IMR-90 (cell line): ENCODE results near the gene CGB5. TPM values are rescaled to one million over a fixed set of nuclear protein-coding genes. Genes with fewer than 3 reads are reported as not detected.

Source experiments
- ATAC-seq: fragments of 200-7000 bp; cut with Tn5 transposase; 2 replicates; pipeline ENCODE4 v1.9.1; 2020; ENCODE audit warnings: low read depth, mild to moderate bottlenecking, moderate library complexity
- BruUV-seq: library from RNA; stranded (reverse); fragments of 400-500 nt; replicated peaks from 2 replicates; lab custom pipeline; 2021; lab: Mats Ljungman, UMichigan
- CTCF ChIA-PET: fragments of 300-600 bp; formaldehyde crosslinking; extraction: SDS; loops from one replicate; lab custom pipeline; 2021; ENCODE audit warnings: antibody characterized with exemption; lab: Yijun Ruan, JAX
- POLR2A ChIA-PET: fragments of 300-600 bp; sonication (Branson Sonifier 250); formaldehyde crosslinking; loops from one replicate; lab custom pipeline; 2022; ENCODE audit warnings: antibody characterized with exemption; ENCODE audit not compliant: unreplicated experiment; lab: Charles Lee
- DNase-seq: peaks from one replicate; pipeline ENCODE4 v3.0.0; 2013
- H2AFZ ChIP-seq: replicated peaks from 2 replicates; pipeline ENCODE3; 2013; ENCODE audit warnings: low read length, mild to moderate bottlenecking; ENCODE audit not compliant: poor library complexity
- H2AK5ac ChIP-seq: 2 replicates; pipeline ENCODE4 v1.6.1; 2013; ENCODE audit warnings: low read depth, low read length, inconsistent platforms
- H2AK9ac ChIP-seq: replicated peaks from 2 replicates; pipeline ENCODE3; 2013; ENCODE audit warnings: mild to moderate bottlenecking, low read depth, low read length, moderate library complexity; ENCODE audit not compliant: poor library complexity
- H2BK120ac ChIP-seq: 2 replicates; pipeline ENCODE4 v1.6.1; 2013; ENCODE audit warnings: low read depth, low read length, inconsistent platforms
- H2BK15ac ChIP-seq: 3 replicates; pipeline ENCODE4 v1.6.1; 2013; ENCODE audit warnings: low read depth, low read length, inconsistent platforms
- H2BK20ac ChIP-seq: 2 replicates; pipeline ENCODE4 v1.6.1; 2013; ENCODE audit warnings: low read depth, mild to moderate bottlenecking, inconsistent platforms, low read length, moderate library complexity
- H2BK5ac ChIP-seq: 2 replicates; pipeline ENCODE4 v1.6.1; 2013; ENCODE audit warnings: mild to moderate bottlenecking, low read depth, low read length, inconsistent platforms; ENCODE audit not compliant: poor library complexity, severe bottlenecking
- H3K14ac ChIP-seq: replicated peaks from 2 replicates; pipeline ENCODE4 v1.6.1; 2013; ENCODE audit warnings: low read depth, low read length, inconsistent platforms
- H3K18ac ChIP-seq: 2 replicates; pipeline ENCODE4 v1.6.1; 2013; ENCODE audit warnings: low read depth, low read length, control low read depth
- H3K23ac ChIP-seq: 2 replicates; pipeline ENCODE4 v1.6.1; 2013; ENCODE audit warnings: low read depth, low read length, inconsistent platforms
- H3K27ac ChIP-seq: 2 replicates; pipeline ENCODE4 v1.5.1; 2013; ENCODE audit warnings: mild to moderate bottlenecking, control low read depth, low read length; ENCODE audit not compliant: insufficient read depth
- H3K27me3 ChIP-seq: 2 replicates; pipeline ENCODE4 v1.6.1; 2013; ENCODE audit warnings: low read length; ENCODE audit not compliant: control insufficient read depth, insufficient read depth
- H3K36me3 ChIP-seq: 2 replicates; pipeline ENCODE4 v1.6.1; 2013; ENCODE audit warnings: low read length, mixed read lengths; ENCODE audit not compliant: control insufficient read depth, insufficient read depth
- H3K4ac ChIP-seq: 2 replicates; pipeline ENCODE4 v1.6.1; 2013; ENCODE audit warnings: low read depth, low read length, inconsistent platforms
- H3K4me1 ChIP-seq: 2 replicates; pipeline ENCODE4 v1.6.1; 2013; ENCODE audit warnings: low read length, mixed read lengths; ENCODE audit not compliant: control insufficient read depth, insufficient read depth
- H3K4me2 ChIP-seq: 2 replicates; pipeline ENCODE4 v1.6.1; 2013; ENCODE audit warnings: low read depth, mild to moderate bottlenecking, control low read depth, low read length, moderate library complexity
- H3K4me3 ChIP-seq: 2 replicates; pipeline ENCODE4 v1.5.1; 2013; ENCODE audit warnings: low read depth, mild to moderate bottlenecking, control low read depth, low read length, moderate library complexity; ENCODE audit not compliant: insufficient read depth
- H3K56ac ChIP-seq: 2 replicates; pipeline ENCODE4 v1.6.1; 2013; ENCODE audit warnings: low read length, inconsistent platforms; ENCODE audit not compliant: insufficient read depth; ENCODE audit errors: extremely low read depth
- H3K79me1 ChIP-seq, 2 experiments: 2 replicates each; pipeline ENCODE4 v1.6.1; 2013; ENCODE audit warnings: low read length in 2 of 2, inconsistent platforms in 1 of 2, low read depth in 1 of 2
- H3K9ac ChIP-seq: 2 replicates; pipeline ENCODE4 v1.6.1; 2013; ENCODE audit warnings: low read depth, low read length, control low read depth
- H3K9me1 ChIP-seq: 2 replicates; pipeline ENCODE4 v1.6.1; 2013; ENCODE audit warnings: low read length, inconsistent platforms; ENCODE audit not compliant: insufficient read depth
- H3K9me3 ChIP-seq: 2 replicates; pipeline ENCODE4 v1.6.1; 2013; ENCODE audit warnings: low read length; ENCODE audit not compliant: control insufficient read depth, insufficient read depth
- H4K20me1 ChIP-seq: 2 replicates; pipeline ENCODE4 v1.6.1; 2013; ENCODE audit warnings: low read length, inconsistent platforms; ENCODE audit not compliant: insufficient read depth
- H4K5ac ChIP-seq: 2 replicates; pipeline ENCODE4 v1.6.1; 2013; ENCODE audit warnings: mild to moderate bottlenecking, low read depth, low read length, control low read depth
- H4K8ac ChIP-seq, 2 experiments: 2 replicates each; pipeline ENCODE4 v1.6.1; 2013; ENCODE audit warnings: low read depth in 2 of 2, low read length in 2 of 2, control low read depth in 1 of 2, inconsistent platforms in 1 of 2
- H4K91ac ChIP-seq: 2 replicates; pipeline ENCODE4 v1.6.1; 2013; ENCODE audit warnings: low read depth, low read length, inconsistent platforms; ENCODE audit not compliant: insufficient read depth
- BHLHE40 ChIP-seq: fragments of 150-350 bp; IDR thresholded peaks from 2 replicates; pipeline ENCODE4 v1.6.1; 2016; ENCODE audit warnings: mild to moderate bottlenecking, low read depth, low read length
- FOS ChIP-seq: fragments of 150-350 bp; IDR thresholded peaks from 2 replicates; pipeline ENCODE4 v1.6.1; 2016; ENCODE audit warnings: low read depth, low read length
- MAFK ChIP-seq: IDR thresholded peaks from 2 replicates; pipeline ENCODE4 v1.6.1; 2012; ENCODE audit warnings: low read depth, low read length, improper control_type of control experiment
- RAD21 ChIP-seq: IDR thresholded peaks from 2 replicates; pipeline ENCODE4 v1.6.1; 2012; ENCODE audit warnings: low read length, improper control_type of control experiment
- WGBS, 2 experiments: methylation state at CpG; one replicate each; pipeline versions ENCODE4 v1.1.5 to v1.1.7; 2013; ENCODE audit warnings: missing lambda C conversion rate in 2 of 2; ENCODE audit not compliant: insufficient read length in 1 of 2; ENCODE audit errors: extremely low coverage in 2 of 2; 5-methylcytosine and 5-hydroxymethylcytosine counted together
- dilution Hi-C: fragments of 300-500 bp; cut with HindIII; formaldehyde crosslinking; loops from one replicate; pipeline ENCODE4 v1.14.3; 2018; ENCODE audit warnings: low sequenced_read_pairs; ENCODE audit not compliant: unreplicated experiment
- in situ Hi-C: fragments of 300-500 bp; cut with MboI; formaldehyde crosslinking; loops from 3 replicates; pipeline ENCODE4 v1.14.3; 2019; ENCODE audit warnings: low sequenced_read_pairs, inconsistent platforms, mixed read lengths
- intact Hi-C: fragments of 100-400 bp; cut with micrococcal nuclease; formaldehyde crosslinking; loops from 2 replicates; pipeline ENCODE4 v1.10.0; 2022
- polyA plus RNA-seq, 3 experiments: library from polyadenylated mRNA; depleted of rRNA; stranded (reverse); fragments of >200 nt; gene quantifications; 2 replicates each; pipeline ENCODE4 v1.2.3, GENCODE V29; 2012; ENCODE audit warnings: low replicate concordance in 1 of 3
- total RNA-seq: library from RNA; depleted of rRNA; stranded (reverse); fragments of >200 nt; gene quantifications from 2 replicates; pipeline ENCODE4 v1.2.3, GENCODE V29; 2012
- TF ChIP-seq, protein P1 (sequence below): fragments of 150-350 bp; IDR thresholded peaks from 2 replicates; pipeline ENCODE4 v1.6.1; 2017; ENCODE audit warnings: mild to moderate bottlenecking, antibody characterized with exemption, low read length, low read depth

CGB5 gene
- total and polyA plus RNA-seq, 2 of the 4 experiments (the other 2 are of a cell fraction) = not detected

GRCh38 chr19:49020931-49021895 lies 22.4 kb upstream of the CGB5 start:
- Histone ChIP-seq H2AK5ac (peak overlapping the region; percentile 78), H3K9me1 (0 out of 2 replicates have a peak, but pooled peaks cover 3% of the 10 kb centered on the region), H3K9me3 (no peaks in the 10 kb centered on the region), H3K27me3 (peaks cover 2% of the 10 kb centered on the region; the same call in 1 of the 2 replicates), H3K4me3 (no peak overlapping the region), H3K27ac (no peak overlapping the region), H3K14ac (no peak overlapping the region), H3K36me3 (peaks cover under 1% of the 10 kb centered on the region; the same call in 1 of the 2 replicates), H3K18ac (no peak overlapping the region), H2AK9ac (peak overlapping the region; percentile 37), H2BK120ac (no peak overlapping the region), H4K20me1 (no peaks in the 10 kb centered on the region), H3K4me2 (no peak overlapping the region), H2BK5ac (no peak overlapping the region), H3K4ac (peak overlapping the region; percentile 2; the same call in 1 of the 2 replicates), H2AFZ (peak overlapping the region; percentile 27), H4K91ac (no peak overlapping the region), H3K56ac (no peak overlapping the region), H3K23ac (no peak overlapping the region; the same call in 1 of the 2 replicates), H3K4me1 (peaks cover 9% of the 10 kb centered on the region; the same call in 1 of the 2 replicates), H2BK15ac (0 out of 3 replicates have a peak overlapping the region, but pooled peaks have one; percentile 43), H2BK20ac (0 out of 2 replicates have a peak overlapping the region, but pooled peaks have one; percentile 20), H3K79me1 (no peaks in the 10 kb centered on the region; a peak in 1 of 4 replicates), H4K8ac (peak overlapping the region in 1 of 2 experiments; percentile 25; a peak in 1 of 4 replicates), H4K5ac (no peak overlapping the region), H3K9ac (no peak overlapping the region)
- in situ Hi-C loops = no loop called here
- BruUV-seq = no TSS peak
- DNase-seq = peak; percentile 25
- 0 out of 2 replicates have a peak, but pooled peaks have one; percentile 8 for TF ChIP-seq FOS
- 0 out of 2 replicates have a peak, but pooled peaks have one; percentile 14 for TF ChIP-seq BHLHE40
- TF ChIP-seq, protein P1, sequence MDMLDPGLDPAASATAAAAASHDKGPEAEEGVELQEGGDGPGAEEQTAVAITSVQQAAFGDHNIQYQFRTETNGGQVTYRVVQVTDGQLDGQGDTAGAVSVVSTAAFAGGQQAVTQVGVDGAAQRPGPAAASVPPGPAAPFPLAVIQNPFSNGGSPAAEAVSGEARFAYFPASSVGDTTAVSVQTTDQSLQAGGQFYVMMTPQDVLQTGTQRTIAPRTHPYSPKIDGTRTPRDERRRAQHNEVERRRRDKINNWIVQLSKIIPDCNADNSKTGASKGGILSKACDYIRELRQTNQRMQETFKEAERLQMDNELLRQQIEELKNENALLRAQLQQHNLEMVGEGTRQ = no peak
- no peak for TF ChIP-seq MAFK
- no peak for TF ChIP-seq RAD21
- ChIA-PET POLR2A (no interaction called here), CTCF (no interaction called here)
- 45% methylated on average over 4 of the region's 16 CpGs; no CpG with 5 or more reads in 1 of the 2 experiments for WGBS, 2 experiments
- intact Hi-C loops = no loop called here
- dilution Hi-C loops = no loop called here
- no peak for ATAC-seq
